Activated naive CD4-positive, alpha-beta T cell treated with anti-CD3 and anti-CD28 coated beads, Interleukin-2, amount 50 U/mL, for 72 hours (primary cell): ENCODE results near the gene KAT2A. TPM values are rescaled to one million over a fixed set of nuclear protein-coding genes. Genes with fewer than 3 reads are reported as not detected.

Source experiments
- ATAC-seq, 2 donors: fragments of 150-1000 bp; cut with Tn5 transposase; 2 replicates each; pipeline ENCODE4 v1.10.0; 2021; ENCODE audit warnings: mild to moderate bottlenecking in 2 of 2, moderate library complexity in 2 of 2
- DNase-seq, 2 donors: peaks; one replicate each; pipeline ENCODE4 v3.0.0; 2021 to 2022; ENCODE audit warnings: low spot score in 2 of 2
- H3K27ac Mint-ChIP-seq, 2 donors: one replicate each; pipeline ENCODE4 v1.8.0; 2022; ENCODE audit warnings: mild to moderate bottlenecking in 2 of 2, mixed read lengths in 2 of 2
- H3K36me3 Mint-ChIP-seq, 2 donors: one replicate each; pipeline ENCODE4 v1.8.0; 2022; ENCODE audit warnings: mixed read lengths in 2 of 2
- H3K9me3 Mint-ChIP-seq, 2 donors: one replicate each; pipeline ENCODE4 v1.8.0; 2022; ENCODE audit warnings: mixed read lengths in 2 of 2
- total RNA-seq, 2 donors: library from RNA; stranded (reverse); gene quantifications; one replicate each; pipeline ENCODE4 v1.2.3, GENCODE V29; 2022

Gene KAT2A
- total RNA-seq, 2 donors from 2014 or later, result 47.4 to 69.6 TPM

DNA sequence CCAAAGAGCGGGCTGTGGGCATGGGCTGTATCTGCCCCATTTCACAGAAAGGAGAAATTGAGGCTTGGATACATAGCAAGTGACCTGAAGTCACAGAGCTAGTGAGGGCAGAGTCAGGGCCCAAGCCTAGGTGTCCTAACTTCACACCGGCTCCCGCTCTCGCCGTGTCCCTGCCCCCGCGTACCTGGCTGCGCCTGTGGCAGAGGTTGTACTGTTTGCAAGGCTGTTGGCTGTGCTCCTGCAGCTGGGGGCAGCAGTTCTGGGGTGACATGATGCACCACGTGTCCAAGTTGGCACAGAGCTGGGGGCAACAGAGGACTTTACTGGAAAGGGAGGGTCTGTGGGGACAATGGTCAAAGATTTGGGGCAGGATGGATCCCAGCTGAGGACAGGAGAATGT, 12.1 kb downstream of the KAT2A start:
- no peaks in the 10 kb centered on the region for H3K9me3 Mint-ChIP-seq
- no peak overlapping the region for H3K27ac Mint-ChIP-seq
- no peaks in the 10 kb centered on the region for H3K36me3 Mint-ChIP-seq
- DNase-seq, result no peak
- ATAC-seq, result no peak

DNA sequence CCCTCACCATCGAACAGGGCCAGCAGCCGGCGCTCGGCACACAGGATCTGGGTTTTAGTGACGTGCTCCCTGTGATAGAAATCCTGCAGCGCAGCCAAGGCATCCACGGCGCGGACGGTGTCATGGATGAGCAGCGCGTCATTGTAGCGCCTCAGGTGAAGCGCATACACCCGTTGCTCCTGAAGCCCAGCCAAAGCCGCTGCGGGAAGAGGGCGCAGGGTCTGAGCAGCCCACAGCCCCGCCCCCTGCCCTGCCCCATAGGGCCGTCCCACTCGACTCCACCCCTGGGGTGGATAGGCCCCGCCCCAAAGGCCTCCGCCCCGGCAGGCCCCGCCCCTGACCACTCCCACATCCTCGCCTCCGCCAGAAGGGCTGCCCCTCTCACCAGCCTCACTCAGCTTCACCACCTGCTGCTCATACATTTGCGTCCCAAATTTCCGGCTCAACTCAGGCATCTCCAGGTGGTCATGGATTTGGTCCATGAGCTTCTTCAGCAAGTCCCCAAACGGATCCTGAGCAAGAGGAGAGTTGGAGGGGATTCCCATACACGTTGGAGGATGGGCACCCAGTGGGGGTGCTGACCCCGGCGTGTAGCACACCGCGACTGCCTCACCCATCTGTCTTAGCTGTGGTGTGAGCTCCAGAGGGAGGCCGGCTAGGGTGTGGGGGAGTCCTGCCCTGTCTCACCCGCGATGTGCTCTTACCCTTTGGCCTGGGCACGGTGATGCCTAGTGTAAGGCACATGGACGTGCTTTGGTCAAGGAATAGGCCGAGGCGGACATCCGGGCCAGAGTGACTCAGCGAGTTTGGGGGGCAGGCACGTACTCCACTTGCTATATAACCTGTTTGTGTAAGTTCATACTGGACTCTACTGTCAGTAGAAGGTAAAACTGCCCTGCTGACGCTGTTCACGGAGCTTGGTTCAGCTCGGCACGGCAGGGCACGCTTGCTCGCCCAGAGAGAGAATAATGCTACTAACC, 13.3 kb downstream of the KAT2A start:
- Mint-ChIP-seq H3K27ac (no peak overlapping the region), H3K36me3 (no peaks in the 10 kb centered on the region)
- peak; percentile 74 to 92 for ATAC-seq

DNA sequence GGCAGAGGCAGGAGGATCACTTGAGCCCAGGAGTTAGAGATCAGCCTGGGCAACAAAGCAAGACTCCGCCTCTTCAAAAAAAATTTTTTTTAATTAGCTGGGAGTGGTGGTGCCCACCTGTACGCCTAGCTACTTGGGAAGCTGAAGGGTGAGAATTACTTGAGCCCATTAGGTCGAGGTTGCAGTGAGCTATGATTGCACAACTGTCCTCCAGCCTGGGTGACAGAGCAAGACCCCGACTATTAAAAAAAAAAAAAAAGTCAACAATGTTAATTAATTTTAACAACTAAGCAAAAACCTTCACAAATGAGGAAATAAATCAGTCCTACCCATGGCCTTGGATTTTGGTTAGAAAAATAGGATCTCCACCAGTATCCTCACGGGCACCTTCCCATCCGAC, 14.0 kb downstream of the KAT2A start:
- Mint-ChIP-seq H3K27ac (no peak overlapping the region), H3K9me3 (no peaks in the 10 kb centered on the region), H3K36me3 (no peaks in the 10 kb centered on the region)
- ATAC-seq (no peak), DNase-seq (no peak)

More for the DNA sequence above, 13.3 kb downstream of the KAT2A start:
- DNase-seq, result peak; percentile 86 to 99
- no peaks in the 10 kb centered on the region for H3K9me3 Mint-ChIP-seq

DNA sequence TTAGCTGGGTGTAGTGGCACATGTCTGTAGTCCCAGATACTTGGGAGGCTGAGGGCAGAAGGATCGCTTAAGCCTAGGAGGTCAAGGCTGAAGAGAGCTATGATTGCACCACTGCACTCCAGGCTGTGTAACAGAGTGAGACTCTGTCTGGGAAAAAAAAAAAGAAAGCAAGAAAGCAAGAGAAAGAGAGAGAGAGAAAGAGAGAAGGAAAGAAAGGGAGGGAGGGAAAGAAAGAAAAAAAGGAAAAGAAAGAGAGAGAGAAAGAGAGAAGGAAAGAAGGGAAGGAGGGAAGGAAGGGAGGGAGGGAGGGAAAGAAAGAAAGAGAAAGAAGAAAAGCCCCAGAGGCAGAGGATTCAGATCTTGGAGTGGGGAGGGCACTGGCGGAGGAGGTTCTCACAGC, 15.2 kb downstream of the KAT2A start:
- Mint-ChIP-seq H3K27ac (no peak overlapping the region), H3K36me3 (no peaks in the 10 kb centered on the region), H3K9me3 (no peaks in the 10 kb centered on the region)
- ATAC-seq, result no peak
- DNase-seq, result no peak

DNA sequence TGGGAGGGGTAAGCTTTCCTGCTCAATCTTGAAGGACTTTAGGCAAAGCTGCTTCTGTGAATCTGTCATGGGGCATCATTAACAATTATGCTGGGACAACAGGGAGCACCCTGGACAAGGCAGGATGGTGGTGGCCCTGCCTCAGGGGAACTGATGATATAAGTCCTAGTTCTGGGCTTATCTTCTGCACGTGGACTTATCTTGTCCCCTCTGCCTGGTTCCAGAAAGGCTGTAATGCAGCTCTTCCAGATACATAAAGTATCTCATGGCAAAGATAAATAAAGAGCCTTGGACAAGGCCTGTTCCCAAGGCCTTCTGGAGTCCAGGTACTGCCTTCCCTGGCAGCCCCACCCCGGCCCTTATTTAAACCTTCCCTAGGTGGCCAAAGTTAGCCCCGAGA, 16.9 kb downstream of the KAT2A start:
- Mint-ChIP-seq H3K36me3 (no peaks in the 10 kb centered on the region), H3K9me3 (no peaks in the 10 kb centered on the region), H3K27ac (no peak overlapping the region)
- ATAC-seq (no peak), DNase-seq (no peak)

DNA sequence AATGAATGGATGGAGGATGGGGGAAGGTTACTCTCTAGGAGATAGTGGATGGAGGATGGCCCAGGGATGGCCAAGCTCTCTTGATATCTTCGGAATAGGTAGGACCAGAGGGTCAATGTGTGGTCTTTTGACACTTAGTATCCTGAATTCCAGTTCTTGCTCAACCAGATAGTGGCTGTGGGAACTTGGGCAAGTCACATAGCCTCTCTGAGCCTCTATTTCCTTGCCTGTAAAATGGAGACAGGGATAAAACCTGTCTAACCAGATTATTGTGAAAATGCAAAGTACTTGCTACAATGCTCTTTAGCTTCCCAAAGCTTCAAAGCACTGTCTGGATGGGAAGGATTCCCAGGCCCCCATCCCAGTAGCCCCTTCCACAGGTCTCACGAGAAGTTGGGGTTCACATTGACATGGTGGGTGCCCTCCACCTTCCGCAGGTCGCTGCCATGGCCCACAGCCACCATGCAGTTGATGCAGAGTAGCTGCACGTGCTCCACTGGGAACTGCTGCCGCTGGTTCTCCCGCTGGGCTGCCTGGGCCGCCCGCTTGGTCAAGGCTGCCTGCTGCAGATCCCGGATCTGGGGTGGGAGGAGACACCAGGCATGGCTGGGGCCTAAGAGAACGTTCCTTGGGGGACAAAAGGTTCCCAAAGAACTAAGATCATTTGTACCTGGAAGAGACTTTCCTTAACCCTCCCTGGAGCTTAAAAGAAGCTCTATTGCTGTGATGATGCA, 17.8 kb downstream of the KAT2A start:
- no peaks in the 10 kb centered on the region for H3K36me3 Mint-ChIP-seq
- no peak overlapping the region for H3K27ac Mint-ChIP-seq
- DNase-seq (no peak), ATAC-seq (no peak)
- no peaks in the 10 kb centered on the region for H3K9me3 Mint-ChIP-seq

DNA sequence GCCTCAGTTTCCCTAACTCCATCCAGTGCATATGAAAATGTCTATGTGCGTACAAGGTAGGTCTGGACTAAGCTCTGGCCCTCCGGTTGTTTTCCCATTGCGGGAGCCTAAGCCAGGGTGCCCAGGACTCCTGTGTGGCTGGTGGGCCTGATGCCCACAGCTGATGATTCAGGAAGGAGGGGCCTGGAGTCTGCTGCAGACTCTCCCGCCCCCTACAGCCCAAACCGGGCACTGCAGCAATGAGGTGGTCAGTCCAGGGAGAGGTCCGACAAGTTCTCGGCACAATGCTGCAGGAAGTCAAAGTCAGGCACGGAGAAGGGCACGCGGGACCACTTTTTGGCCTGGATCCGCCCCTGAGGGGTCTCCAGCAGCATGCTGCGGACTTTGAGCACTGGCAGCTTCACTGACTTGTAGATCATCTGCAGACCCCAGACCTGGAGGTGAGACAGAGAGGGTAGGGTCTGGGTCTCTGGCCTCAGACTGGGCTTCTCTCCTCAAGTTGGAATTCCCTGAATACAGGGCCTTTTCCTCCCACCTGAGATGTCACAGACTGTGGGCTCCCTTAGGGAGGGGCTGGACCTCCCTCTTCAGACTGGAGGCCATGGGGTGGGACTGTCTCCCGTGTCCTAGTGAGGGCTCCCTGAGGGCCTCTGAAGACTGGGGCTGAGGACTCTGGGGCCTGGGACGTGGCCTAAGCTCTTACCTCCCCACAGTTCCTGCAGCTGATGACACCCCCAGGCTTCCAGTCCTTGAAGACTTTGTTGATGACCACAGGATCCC, 19.5 kb downstream of the KAT2A start:
- no peaks in the 10 kb centered on the region for H3K9me3 Mint-ChIP-seq
- no peaks in the 10 kb centered on the region for H3K36me3 Mint-ChIP-seq
- peak; percentile 75 to 91 for DNase-seq
- ATAC-seq, result peak; percentile 83 to 85
- no peak overlapping the region for H3K27ac Mint-ChIP-seq

DNA sequence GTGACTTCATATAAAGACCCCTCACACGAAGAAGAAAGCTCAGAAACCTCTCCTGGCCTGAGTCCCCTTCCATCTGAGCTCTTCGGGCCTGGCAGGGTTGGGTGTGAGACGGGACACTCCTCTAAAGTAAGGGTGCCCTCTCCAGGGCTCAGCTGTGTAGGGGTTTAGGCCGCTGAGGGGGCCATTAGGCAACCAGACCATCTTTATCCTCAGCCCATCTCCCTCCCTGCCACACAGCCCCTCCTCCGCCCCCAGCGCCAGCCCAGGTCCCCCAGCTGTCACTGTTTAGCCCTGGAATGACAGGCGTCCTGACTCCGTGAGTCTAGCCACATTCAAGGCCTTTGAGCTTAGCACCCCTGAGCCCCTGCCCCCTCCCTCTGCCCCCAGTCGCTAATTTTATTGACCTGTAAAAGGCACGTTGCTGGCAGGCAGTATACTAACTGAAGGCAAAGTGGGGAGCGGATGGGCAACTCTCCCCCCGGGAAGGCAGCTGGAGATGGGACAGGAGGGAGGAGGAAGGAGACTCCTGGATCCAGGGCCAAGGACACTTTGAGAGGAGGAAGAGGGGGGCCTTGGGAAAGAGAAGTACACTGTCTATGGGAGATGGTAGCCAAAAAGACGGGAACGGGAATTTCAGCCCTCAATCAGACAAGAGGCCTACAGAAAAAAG, 22.3 kb downstream of the KAT2A start:
- DNase-seq, result no peak
- Mint-ChIP-seq H3K36me3 (no peaks in the 10 kb centered on the region), H3K27ac (no peak overlapping the region), H3K9me3 (no peaks in the 10 kb centered on the region)
- no peak for ATAC-seq

DNA sequence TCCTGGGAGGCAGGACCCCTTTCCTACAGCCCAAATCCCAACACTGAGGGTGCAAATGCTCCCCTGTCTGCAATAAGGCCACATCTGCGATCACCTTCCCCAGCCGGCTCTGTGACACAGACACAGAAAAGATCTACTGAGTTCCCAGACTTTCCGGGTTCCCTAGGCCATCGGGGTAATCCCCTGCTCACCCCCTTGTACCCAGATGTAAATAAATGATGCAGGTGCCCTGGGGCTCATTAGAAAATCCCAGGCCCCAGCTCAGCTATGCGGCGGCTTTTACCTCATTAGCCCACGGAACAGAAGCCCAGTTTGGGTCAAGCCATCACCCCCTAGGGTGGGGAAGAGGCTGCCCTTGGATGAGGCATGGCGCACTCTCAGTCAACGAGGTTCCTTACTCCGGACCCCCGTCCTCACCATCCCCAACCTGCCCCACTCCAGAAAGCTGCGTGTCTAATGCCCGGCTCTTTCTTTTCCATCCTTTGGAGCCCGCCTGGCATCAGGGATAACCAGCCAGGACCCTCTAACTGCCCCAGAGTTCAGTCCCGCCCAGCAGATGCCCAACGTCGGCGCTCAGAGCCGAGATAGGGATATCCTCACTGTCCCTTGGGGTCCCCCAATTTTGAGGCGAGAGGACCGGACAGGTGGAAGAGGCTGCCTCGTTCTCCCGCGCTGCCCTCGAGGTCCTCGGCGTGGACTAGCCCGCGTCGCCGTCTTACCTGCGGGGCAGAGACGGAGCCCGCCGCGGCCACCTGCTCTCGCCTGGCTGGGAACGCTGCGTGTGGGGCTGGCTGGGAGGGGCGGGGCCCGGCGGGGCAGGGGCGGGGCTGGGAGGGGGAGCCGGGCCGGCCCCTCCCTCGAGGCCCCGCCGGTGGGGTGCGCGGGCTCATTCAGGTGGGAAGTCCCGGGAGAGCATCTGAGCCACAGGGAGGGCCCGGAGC, 23.2 kb downstream of the KAT2A start, which contains the start of gene ZNF385C:
Gene ZNF385C (minus strand): TSS at position 783 of the 941 bp plus-strand sequence. CDS start 35,417 bp downstream, outside the sequence.
- ATAC-seq, result peak; percentile 26 to 76
- no peaks in the 10 kb centered on the region for H3K9me3 Mint-ChIP-seq
- H3K36me3 Mint-ChIP-seq, result no peaks in the 10 kb centered on the region
- peak in 1 of 2 donors; percentile 42 for DNase-seq
- H3K27ac Mint-ChIP-seq, result no peak within 1 kb of the TSS

DNA sequence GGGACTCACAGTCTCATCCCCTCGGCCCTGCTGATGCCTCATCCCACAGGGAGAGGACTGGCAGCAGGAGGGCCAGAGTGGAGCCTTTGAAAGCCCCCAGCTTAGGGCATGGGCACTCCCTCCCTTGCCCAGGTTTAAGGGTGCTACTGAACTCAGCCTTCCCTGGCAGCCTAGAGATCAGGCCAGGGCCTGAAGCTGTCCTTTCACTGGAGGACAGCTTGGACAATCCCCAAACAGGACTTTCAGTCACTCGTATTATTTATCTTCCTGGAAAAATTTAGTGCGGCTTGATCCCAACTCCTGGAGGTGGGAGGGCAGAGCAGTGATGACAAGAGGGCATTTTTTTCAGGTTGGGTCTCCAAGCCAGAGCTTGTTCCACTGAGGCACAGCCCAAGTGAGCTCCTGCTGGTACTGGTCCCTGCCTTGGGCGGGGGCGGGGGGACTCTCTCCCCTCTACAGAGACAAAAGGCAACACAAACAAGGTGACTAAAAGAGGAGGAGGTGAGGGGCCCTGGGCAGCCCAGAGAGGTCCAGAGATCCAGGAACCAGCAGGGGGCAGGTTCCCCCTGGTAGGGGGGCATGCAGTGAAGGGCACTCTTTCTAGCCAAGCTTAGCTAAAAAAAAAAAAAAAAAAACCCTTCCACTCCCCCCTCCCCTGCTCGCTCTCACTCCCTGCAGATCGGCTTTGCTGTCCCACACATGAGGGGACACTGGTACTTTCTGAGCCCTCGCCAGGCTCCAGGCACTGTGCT, 24.6 kb downstream of the KAT2A start:
- ATAC-seq, result no peak

DNA sequence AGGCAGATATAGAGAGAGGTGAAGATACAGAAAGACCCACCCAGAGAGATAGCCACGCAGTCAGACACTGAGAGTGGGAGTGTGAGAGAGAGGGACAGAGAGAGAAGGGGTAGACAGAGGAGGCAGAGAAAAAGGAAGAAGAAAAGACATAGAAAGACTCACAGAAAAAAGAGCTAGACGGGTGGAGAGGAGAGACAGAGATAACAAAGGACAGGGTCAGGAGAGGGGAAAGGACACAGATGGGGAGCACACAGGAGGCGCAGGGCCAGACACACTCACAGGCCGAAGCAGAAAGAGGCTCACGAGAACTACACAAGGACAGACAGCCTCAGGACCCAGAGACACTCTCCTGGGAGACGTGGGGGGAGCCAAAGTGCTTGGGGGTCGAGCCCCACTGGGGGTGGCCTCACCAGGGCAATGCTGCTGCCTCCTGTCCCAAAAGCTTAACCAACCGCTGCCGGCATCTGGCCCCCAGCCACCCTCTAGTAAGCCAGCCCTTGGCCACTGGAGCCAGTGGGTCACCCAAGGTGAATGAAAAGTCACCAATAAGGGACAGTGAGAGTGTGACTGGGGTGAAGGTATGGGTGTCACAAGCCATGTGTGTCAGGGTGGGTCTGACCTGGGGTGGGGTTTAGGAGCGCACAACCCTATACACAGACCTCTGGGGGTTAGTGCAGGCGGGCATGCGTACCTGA, 26.6 kb downstream of the KAT2A start:
- ATAC-seq (no peak), DNase-seq (no peak)
- Mint-ChIP-seq H3K9me3 (no peaks in the 10 kb centered on the region), H3K36me3 (no peaks in the 10 kb centered on the region), H3K27ac (no peak overlapping the region)

More for the DNA sequence above, 24.6 kb downstream of the KAT2A start:
- Mint-ChIP-seq H3K9me3 (no peaks in the 10 kb centered on the region), H3K36me3 (no peaks in the 10 kb centered on the region), H3K27ac (no peak overlapping the region)
- DNase-seq, result no peak

DNA sequence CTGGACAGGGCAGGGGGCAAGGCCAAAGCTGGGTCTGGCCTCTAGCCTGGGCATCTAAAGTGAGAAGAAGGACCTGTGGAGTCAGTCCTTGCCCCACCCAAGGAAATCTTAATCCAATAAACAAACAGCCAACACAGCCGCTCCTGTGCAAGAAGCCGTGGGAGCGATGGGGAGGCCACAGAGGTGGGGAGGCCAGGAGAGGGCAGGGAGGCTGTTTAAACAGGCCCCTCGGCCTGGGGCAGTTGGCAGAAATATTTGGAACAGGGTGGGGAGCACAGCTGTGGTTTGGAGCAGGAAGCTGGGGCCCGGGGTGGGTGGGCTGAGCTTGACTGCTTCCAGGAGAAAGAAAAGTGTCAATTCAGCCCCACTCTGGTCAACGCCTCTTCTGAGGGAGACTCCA, 28.2 kb downstream of the KAT2A start:
- H3K36me3 Mint-ChIP-seq, result no peaks in the 10 kb centered on the region
- ATAC-seq (no peak), DNase-seq (no peak)
- H3K27ac Mint-ChIP-seq, result no peak overlapping the region
- no peaks in the 10 kb centered on the region for H3K9me3 Mint-ChIP-seq

DNA sequence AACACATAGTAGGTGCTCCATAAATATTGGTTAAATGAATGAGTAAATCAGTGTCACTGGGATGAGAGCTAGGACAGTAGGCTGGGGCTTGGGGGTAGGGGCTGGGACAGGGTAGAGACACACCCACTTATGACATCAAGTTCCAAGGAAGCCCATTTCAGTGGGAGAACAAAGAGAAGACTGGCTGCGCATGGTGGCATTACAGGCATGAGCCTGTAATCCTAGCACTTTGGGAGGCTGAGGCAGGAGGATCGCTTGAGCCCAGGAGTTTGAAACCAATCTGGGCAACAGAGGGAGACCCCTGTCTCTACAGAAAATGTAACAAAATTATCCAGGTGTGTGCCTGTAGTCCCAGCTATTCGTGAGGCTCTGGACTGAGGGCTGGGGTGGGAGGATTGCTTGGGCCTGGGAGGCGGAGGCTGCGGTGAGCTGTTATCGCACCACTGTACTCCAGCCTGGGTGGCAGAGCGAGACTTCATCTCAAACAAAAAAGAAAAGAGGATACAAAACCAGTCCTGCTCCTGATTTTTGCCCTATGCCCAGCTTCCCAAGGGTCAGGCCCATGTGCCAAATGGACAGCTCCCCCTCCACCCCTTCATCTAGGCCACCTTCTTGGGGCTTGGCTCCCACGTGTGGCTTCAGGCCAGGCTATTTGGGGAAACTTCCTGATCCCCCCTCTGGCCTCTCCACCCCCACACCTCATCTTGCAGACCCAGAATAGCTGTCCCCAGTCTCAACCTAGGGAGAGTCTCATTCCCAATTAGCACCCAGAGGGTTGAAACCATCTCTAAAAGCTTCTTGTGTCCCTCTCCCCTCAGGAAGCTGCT, 30.0 kb downstream of the KAT2A start:
- ATAC-seq, result no peak
- H3K36me3 Mint-ChIP-seq, result no peaks in the 10 kb centered on the region
- no peak overlapping the region for H3K27ac Mint-ChIP-seq
- no peak for DNase-seq
- H3K9me3 Mint-ChIP-seq, result no peaks in the 10 kb centered on the region
